Middle frontal gyrus (tissue), 1 donor: ENCODE measurements around the gene THRB.
"Not testable (repeated sequence)": the region's sequence is repeated elsewhere in the genome, so short reads cannot be mapped to it uniquely, and the experiment has no call there.

Source experiments
- DNase-seq: peaks from one replicate; pipeline ENCODE4 v3.0.0-alpha.2; 2015; ENCODE audit warnings: low spot score; ENCODE audit errors: extremely low spot score

The THRB gene

GRCh38 chr3:24450160-24450907 is 44.3 kb downstream of the THRB start:
- no peak for DNase-seq

DNA sequence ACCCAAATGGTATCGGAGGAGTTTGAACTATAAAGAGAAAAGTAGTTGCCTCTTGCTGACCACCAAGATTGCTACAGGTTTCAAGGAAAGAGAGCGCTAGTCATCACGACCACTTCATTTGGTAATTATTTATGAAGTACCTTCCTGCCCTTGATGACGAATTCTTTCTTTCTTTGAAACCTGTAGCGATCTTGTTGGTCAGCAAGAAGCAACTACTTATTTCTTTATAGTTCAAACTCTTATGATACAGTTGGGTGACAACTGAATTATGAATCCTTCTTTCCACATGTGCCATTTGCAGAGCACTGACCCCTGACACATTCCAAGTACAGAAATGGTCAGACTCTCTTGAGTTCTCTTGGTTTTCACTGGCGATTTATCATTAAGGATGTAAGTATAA is 46.8 kb downstream of the THRB start:
- no peak for DNase-seq

- no peak for DNase-seq
Observed at GRCh38 chr3:24446032-24446431, 48.6 kb downstream of the THRB start.

GRCh38 chr3:24443476-24443875 is 51.2 kb downstream of the THRB start:
- DNase-seq: no peak

DNA sequence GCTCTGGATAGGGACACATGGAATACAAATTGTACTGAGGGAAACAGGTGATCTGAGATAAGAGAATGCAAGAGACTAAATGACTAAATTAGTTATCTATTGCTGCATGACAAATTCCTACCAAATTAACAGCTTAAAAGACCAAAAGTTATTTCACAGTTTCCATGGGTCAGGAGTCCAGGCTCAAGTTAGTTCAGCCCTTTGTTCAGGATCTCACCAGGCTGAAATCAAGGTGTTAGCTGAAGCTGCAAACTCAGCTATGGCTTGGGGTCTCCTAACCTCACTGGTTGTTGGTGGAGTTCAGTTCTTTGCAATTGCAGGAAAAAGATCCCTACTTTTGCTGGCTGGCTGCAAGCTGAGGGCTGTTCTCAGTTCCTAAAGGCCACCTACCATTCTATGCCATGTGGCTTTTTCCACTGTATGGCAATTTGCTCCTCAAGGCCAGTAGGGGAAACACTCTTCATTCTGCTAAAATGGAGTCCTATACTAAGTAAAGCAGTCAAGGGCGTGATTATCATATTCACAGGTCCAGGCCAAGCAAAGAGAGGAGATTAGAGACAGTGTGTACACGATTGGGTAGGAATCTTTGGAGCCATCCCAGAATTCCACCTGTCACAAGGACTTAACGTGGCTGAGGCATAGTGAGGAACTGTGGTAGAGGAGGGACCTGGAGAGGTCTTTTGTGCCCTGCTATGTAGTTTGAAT is 53.7 kb downstream of the THRB start:
- no peak for DNase-seq

DNA sequence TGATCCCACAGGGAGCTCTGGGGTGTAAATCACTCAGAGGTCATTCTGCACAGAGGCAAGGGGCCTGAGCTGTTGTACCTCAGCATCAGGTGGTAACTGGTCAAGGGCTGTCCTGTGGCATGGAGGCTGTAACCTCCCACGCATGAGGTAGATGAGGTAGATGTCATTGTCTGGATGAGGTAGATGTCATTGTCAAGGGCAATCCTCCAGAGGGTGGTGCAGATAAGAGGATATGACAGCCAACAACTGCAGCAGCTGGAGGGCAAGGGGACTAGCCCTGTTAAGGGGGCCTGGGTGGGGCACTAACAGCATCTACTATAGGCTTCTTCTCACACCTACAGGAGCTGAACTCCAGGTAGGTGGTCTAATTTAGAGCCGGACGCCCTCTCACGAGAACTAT is 55.6 kb downstream of the THRB start:
- no peak for DNase-seq

DNA sequence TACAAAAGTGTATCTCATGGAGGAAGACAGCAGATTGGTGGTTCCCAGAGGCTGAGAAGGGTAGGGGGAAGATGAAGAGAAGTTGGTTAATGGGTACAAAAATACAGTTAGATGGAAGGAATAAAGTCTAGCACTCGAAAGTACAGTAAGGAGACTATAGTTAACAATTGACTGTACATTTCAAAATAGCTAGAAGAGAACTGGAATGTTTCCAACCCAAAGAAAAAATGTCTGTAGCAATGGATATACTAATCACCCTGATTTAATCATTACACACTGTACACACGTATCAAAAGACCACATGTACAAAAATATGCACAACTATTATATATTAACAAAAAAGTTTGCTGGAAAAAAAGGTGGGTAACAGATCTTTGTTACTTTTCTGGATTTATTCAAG is 57.3 kb downstream of the THRB start:
- no peak for DNase-seq

DNA sequence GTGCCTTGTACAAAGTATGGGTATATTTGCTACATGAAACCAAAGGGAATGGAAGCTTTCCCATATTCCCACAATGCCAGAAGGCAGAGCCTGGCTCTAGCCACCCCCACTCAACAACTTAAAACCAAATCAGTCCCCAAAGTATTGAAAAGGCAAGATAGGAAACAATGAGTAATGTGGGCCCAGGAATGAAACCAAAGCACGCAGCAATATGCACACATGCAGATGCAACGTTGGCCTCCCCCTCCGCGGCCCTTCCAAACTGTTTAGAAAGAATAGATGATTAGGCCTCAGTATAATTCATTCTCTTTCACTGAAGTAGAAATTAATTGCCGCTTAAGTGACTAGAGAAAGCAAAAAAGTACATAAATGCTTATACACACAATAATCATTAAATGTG is 59.1 kb downstream of the THRB start:
- no peak for DNase-seq

GRCh38 chr3:24434651-24435050 is 60.0 kb downstream of the THRB start:
- no peak for DNase-seq

GRCh38 chr3:24433838-24434591 is 60.6 kb downstream of the THRB start:
- DNase-seq: no peak

DNA sequence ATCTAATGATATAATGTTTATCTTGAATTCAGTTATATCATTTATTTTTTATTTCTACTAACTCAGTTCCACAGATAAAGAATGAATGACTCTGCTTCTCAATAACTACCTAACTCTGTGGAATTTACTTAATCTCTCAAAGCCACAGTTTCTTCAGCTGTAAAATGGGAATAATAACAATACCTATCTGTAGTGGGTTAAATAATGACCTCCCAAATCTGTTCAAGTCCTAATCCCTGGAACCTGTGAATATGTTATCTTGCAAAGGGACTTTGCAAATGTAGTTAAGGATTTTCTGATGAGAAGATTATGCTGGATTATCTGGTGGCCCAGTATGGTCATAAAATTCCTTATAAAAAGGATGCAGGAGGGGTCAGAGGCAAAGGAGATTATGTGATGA is 61.7 kb downstream of the THRB start:
- DNase-seq: no peak

DNA sequence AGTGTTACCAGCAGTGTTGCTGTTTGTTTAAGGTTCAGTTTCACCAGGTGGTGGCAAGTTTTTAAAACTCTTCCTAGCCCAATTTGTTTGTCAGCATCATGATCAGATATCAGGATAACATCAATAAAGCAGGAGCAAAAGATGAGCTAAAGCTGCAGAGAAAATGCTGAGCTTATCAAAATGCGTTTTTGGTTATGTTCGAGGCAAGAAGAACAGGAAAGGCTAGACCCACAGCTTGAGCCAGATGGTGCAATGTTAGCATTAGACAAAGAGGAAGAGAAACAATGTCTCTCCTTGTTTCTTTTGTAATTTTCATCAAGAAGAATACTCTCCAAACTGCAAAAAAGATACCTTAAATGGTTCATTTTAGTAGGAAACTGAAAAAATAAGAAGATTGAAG is 66.2 kb downstream of the THRB start:
- no peak for DNase-seq

DNA sequence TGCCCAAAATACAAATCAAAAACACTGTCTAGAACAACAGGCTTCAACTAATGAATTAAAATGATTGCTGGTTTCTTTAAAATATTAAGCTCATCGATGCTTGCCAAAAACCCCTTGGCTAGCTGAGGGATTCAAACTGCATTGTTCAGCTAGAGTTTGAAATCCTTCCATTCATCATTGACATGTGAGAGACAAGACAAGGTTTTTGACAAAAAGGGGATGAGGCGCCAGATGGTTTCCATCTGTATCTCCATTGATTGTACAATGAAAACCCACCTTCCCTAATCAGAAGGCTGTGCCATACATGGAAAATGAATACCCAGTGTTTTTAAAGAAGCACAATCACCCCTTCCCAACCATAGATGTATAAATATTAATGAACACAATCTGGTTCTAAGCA is 67.8 kb downstream of the THRB start:
- DNase-seq: no peak

- not testable (repeated sequence) for DNase-seq
Observed at GRCh38 chr3:24420829-24421228, 73.8 kb downstream of the THRB start.

DNA sequence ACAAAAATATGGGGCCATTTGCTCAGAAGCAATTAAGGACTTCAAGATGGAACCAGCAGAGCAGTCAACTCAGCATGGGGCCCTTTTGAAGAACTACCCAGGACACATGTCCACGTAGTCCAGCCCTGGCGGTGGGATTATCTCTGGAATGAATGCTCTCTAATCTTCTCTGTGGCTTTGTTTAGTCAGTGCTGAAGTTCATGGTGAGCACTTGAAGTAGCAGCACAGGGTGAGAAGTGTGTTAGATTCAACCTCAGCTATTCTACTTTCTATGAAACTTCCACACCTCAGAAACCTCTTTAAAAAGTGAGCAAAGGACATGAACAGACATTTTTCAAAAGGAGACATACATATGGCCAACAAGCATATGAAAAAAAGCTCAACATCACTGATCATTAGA is 74.4 kb downstream of the THRB start:
- DNase-seq: no peak

DNA sequence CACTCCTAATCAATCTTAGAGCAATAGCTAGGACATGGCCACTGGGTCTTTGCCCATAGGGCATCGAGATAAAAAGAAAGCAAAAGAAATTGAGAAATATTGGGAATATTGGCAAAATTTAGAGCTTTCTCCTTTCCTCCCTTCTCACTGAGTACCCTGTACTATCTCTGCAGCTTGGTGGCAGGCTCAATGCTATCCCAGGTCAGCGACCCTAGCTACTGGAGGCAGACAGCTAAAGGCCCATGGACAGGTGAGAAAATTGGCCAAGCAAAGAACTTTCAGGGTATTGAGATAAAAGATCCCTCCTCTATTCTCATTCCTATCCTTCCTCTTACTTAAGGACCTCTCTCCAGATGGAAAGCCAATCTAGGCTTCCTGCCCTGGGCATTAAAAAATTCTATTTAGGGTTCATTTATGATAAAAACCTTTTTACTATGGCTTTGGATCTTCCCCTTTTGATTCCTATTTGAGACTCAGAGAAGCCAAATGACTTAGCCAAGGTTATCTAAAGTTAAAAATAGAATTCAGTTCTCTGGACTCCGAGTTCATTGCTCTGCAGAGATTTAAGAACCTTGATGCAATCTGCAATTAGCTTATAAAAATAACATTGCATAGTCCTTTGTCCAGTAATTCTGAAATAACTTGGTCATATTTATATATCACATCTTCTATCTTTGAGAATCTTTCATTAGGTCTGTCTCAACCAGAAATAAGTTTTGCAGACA is 75.4 kb downstream of the THRB start:
- no peak for DNase-seq

GRCh38 chr3:24417730-24418129 is 76.9 kb downstream of the THRB start:
- DNase-seq: no peak

DNA sequence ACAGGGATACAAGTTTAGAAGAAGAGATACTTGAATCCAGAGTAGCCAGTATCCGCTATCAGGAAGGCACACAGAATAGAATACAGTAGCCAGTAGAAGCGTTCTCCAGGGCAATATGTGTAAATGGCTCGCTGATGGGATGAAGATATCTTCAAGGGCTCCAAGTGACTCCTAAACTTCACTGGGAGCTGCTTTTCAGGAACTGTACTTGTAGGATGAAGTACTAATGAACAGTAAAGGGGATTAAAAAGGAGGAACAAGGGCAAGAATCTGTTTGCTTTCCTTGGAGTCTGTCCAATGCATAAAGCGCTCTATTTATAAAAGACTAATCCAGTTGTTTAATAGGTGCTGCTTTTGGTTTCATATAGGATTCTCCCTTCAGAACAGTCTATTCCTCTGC is 78.4 kb downstream of the THRB start:
- DNase-seq: no peak

DNA sequence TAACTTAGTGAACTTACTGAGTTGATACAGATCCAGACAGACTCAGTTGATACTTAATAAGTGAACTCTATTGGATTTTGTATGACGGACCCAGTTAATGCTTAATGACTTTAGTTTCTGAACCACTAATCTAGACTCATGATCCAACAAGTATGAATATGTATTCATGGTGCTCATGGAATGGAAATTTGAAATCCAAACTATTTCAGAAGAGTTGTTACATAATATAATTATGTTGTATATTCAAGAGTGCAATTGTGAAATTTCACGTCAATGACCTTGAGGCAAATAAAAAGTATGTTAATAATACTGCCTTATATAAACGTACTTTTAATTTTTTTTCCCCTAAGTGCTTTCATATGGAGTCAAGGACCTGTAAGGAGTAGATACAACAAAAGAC is 78.8 kb downstream of the THRB start:
- no peak for DNase-seq

GRCh38 chr3:24413662-24414061 is 81.0 kb downstream of the THRB start:
- not testable (repeated sequence) for DNase-seq

DNA sequence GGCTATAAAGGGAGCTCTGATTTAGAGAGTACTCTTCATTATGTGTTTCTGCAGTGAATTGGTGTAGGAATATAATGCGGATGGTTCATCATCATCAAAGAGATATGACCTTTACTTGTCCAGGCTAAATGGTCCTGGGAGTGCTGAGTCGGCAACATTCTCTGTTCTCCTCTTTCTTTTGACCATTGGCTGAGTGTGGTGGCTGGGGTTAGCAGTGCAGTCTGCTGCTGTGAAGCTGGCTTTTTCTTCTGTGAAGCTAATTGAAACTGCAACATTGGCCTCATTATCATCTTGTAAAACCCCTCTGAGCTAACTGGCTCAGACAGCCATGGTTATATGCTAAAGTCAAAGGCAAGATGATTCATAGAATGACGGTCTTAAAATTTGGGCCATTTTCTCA is 83.8 kb downstream of the THRB start:
- no peak for DNase-seq
